H1 (cell line): ENCODE data around the gene CLCNKB. TPM values are rescaled to one million over a fixed set of nuclear protein-coding genes. Genes with fewer than 3 reads are reported as not detected.

Experiments
- CTCF ChIA-PET: fragments of 300-600 bp; sonication (Branson Sonifier 250); formaldehyde crosslinking; loops from one replicate; lab custom pipeline; 2021; ENCODE audit not compliant: partially characterized antibody; lab: Charles Lee
- POLR2A ChIA-PET: fragments of 300-600 bp; sonication (Branson Sonifier 250); formaldehyde crosslinking; loops from one replicate; lab custom pipeline; 2021; ENCODE audit warnings: inconsistent platforms; ENCODE audit not compliant: partially characterized antibody; lab: Charles Lee
- DNase-seq, 2 experiments: peaks; one replicate each; pipeline versions ENCODE4 v3.0.0 to v3.0.0-alpha.2; 2010 to 2022; ENCODE audit warnings: low spot score in 2 of 2, low read depth in 1 of 2, mixed read lengths in 1 of 2
- FAIRE-seq: peaks from 2 replicates; lab custom pipeline; 2011; peaks lifted over from hg19 to GRCh38; lab: Jason Lieb, UNC
- H2AFZ ChIP-seq: 2 replicates; pipeline ENCODE4 v1.8.1; 2012; ENCODE audit warnings: low read length, inconsistent platforms
- H2AK5ac ChIP-seq: 2 replicates; pipeline ENCODE4 v1.6.1; 2013; ENCODE audit warnings: low read depth, low read length
- H2BK120ac ChIP-seq: replicated peaks from 2 replicates; pipeline ENCODE3; 2013; ENCODE audit warnings: low read depth, low read length, inconsistent platforms
- H2BK12ac ChIP-seq: 2 replicates; pipeline ENCODE4 v1.6.1; 2013; ENCODE audit warnings: low read depth, low read length
- H2BK15ac ChIP-seq: 2 replicates; pipeline ENCODE4 v1.6.1; 2013; ENCODE audit warnings: low read length
- H2BK20ac ChIP-seq: 2 replicates; pipeline ENCODE4 v1.6.1; 2013; ENCODE audit warnings: low read length
- H2BK5ac ChIP-seq: 2 replicates; pipeline ENCODE4 v1.6.1; 2013; ENCODE audit warnings: low read depth, low read length
- H3K14ac ChIP-seq: 2 replicates; pipeline ENCODE4 v1.6.1; 2013; ENCODE audit warnings: inconsistent platforms; ENCODE audit not compliant: insufficient read length
- H3K18ac ChIP-seq: 2 replicates; pipeline ENCODE4 v1.6.1; 2013; ENCODE audit warnings: low read length; ENCODE audit errors: extremely low read depth
- H3K23ac ChIP-seq: 2 replicates; pipeline ENCODE4 v1.6.1; 2013; ENCODE audit warnings: inconsistent platforms; ENCODE audit not compliant: insufficient read length
- H3K23me2 ChIP-seq: 2 replicates; pipeline ENCODE4 v1.6.1; 2013; ENCODE audit warnings: low read depth, low read length
- H3K27ac ChIP-seq: 2 replicates; pipeline ENCODE4 v1.6.1; 2011; ENCODE audit warnings: low read depth, low read length, inconsistent platforms
- H3K27me3 ChIP-seq, 4 experiments: replicated peaks in 1 of 4; 1 replicate in 1 of 4; 2 replicates in 3 of 4; pipeline versions ENCODE4 v1.6.1 to v1.8.1; 2011 to 2013; ENCODE audit warnings: low read length in 3 of 4, mild to moderate bottlenecking in 3 of 4, inconsistent platforms in 2 of 4, mixed read lengths in 2 of 4, moderate library complexity in 1 of 4; ENCODE audit not compliant: control insufficient read depth in 3 of 4, insufficient read depth in 3 of 4; ENCODE audit errors: extremely low read depth in 1 of 4
- H3K36me3 ChIP-seq, 4 experiments: 2 replicates each; pipeline versions ENCODE4 v1.6.1 to v1.8.1; 2011 to 2013; ENCODE audit warnings: mild to moderate bottlenecking in 4 of 4, low read length in 3 of 4, moderate library complexity in 2 of 4, control low read depth in 1 of 4, inconsistent platforms in 1 of 4; ENCODE audit not compliant: insufficient read depth in 4 of 4, control insufficient read depth in 2 of 4
- H3K4ac ChIP-seq: replicated peaks from 2 replicates; pipeline ENCODE3; 2013; ENCODE audit warnings: low read length, low read depth, mixed read lengths, inconsistent platforms; ENCODE audit not compliant: insufficient read length
- H3K4me1 ChIP-seq, 4 experiments: replicated peaks in 1 of 4; 1 replicate in 1 of 4; 2 replicates in 3 of 4; pipeline versions ENCODE4 v1.6.1 to v1.8.1; 2011 to 2013; ENCODE audit warnings: low read length in 3 of 4, inconsistent platforms in 2 of 4, mixed read lengths in 1 of 4; ENCODE audit not compliant: insufficient read depth in 4 of 4, control insufficient read depth in 3 of 4
- H3K4me2 ChIP-seq, 2 experiments: 2 replicates each; pipeline versions ENCODE4 v1.6.1 to v1.8.1; 2011 to 2013; ENCODE audit warnings: low read depth in 2 of 2, low read length in 2 of 2, control low read depth in 1 of 2, inconsistent platforms in 1 of 2, mild to moderate bottlenecking in 1 of 2; ENCODE audit not compliant: insufficient read depth in 1 of 2
- H3K4me3 ChIP-seq, 4 experiments: fragments of 200-600, 300-600 bp in 1 of 4; sonication (generic), shearing (Covaris generic), sonication (Bioruptor Twin) in 1 of 4; 2 replicates each; pipeline versions ENCODE4 v1.5.1 to v1.8.1; 2011 to 2016; ENCODE audit warnings: low read length in 4 of 4, low read depth in 3 of 4, control low read depth in 2 of 4, inconsistent platforms in 2 of 4, mild to moderate bottlenecking in 2 of 4, mixed read lengths in 1 of 4, moderate library complexity in 1 of 4; ENCODE audit not compliant: insufficient read depth in 2 of 4; ENCODE audit errors: extremely low read depth in 1 of 4
- H3K56ac ChIP-seq: replicated peaks from 2 replicates; pipeline ENCODE3; 2013; ENCODE audit warnings: low read depth, mild to moderate bottlenecking, mixed read lengths, low read length, inconsistent platforms; ENCODE audit not compliant: insufficient read length
- H3K79me1 ChIP-seq: 2 replicates; pipeline ENCODE4 v1.6.1; 2013; ENCODE audit warnings: low read depth, low read length, control low read depth
- H3K79me2 ChIP-seq, 2 experiments: 2 replicates each; pipeline versions ENCODE4 v1.6.1 to v1.8.1; 2012 to 2013; ENCODE audit warnings: low read length in 2 of 2, mild to moderate bottlenecking in 2 of 2, inconsistent platforms in 1 of 2; ENCODE audit not compliant: insufficient read depth in 2 of 2, control insufficient read depth in 1 of 2
- H3K9ac ChIP-seq, 4 experiments: replicated peaks in 1 of 4; 1 replicate in 1 of 4; 2 replicates in 3 of 4; pipeline versions ENCODE4 v1.6.1 to v1.8.1; 2011 to 2013; ENCODE audit warnings: low read depth in 3 of 4, low read length in 3 of 4, control low read depth in 2 of 4, mild to moderate bottlenecking in 2 of 4, moderate library complexity in 2 of 4, inconsistent platforms in 1 of 4; ENCODE audit errors: extremely low read depth in 1 of 4
- H3K9me3 ChIP-seq, 2 experiments: 2 replicates each; pipeline versions ENCODE4 v1.6.1 to v1.8.1; 2012 to 2013; ENCODE audit warnings: mild to moderate bottlenecking in 2 of 2, moderate library complexity in 2 of 2, control low read depth in 1 of 2, inconsistent platforms in 1 of 2, low read depth in 1 of 2, low read length in 1 of 2, mixed read lengths in 1 of 2; ENCODE audit not compliant: insufficient read depth in 2 of 2
- H4K20me1 ChIP-seq, 2 experiments: replicated peaks in 1 of 2; 2 replicates each; pipeline versions ENCODE3 to v1.8.1; 2011 to 2013; ENCODE audit warnings: inconsistent platforms in 2 of 2, low read length in 2 of 2, mild to moderate bottlenecking in 1 of 2; ENCODE audit not compliant: insufficient read depth in 2 of 2, control insufficient read depth in 1 of 2
- H4K5ac ChIP-seq: 2 replicates; pipeline ENCODE4 v1.6.1; 2013; ENCODE audit warnings: low read length, low read depth, mixed read lengths, inconsistent platforms; ENCODE audit not compliant: insufficient read length
- H4K8ac ChIP-seq: 2 replicates; pipeline ENCODE4 v1.8.0; 2013; ENCODE audit warnings: mild to moderate bottlenecking, moderate library complexity, low read length, inconsistent platforms; ENCODE audit not compliant: insufficient read depth; ENCODE audit errors: extremely low read depth
- H4K91ac ChIP-seq: replicated peaks from 2 replicates; pipeline ENCODE3; 2013; ENCODE audit warnings: low read length, mixed read lengths, inconsistent platforms; ENCODE audit not compliant: insufficient read length
- RAD21 ChIP-seq, 2 experiments: IDR thresholded peaks in 1 of 2; conservative IDR thresholded peaks in 1 of 2; 2 replicates each; pipeline ENCODE4 v1.6.1; 2011; ENCODE audit warnings: low read depth in 2 of 2, low read length in 2 of 2, improper control_type of control experiment in 1 of 2, inconsistent platforms in 1 of 2, mild to moderate bottlenecking in 1 of 2, moderate library complexity in 1 of 2
- WGBS, 2 experiments: shearing (Covaris generic) in 1 of 2; methylation state at CpG; one replicate each; pipeline versions ENCODE4 v1.1.6 to v1.1.7; 2013 to 2015; ENCODE audit warnings: low lambda C conversion rate in 2 of 2, mixed read lengths in 2 of 2, inconsistent platforms in 1 of 2, low coverage in 1 of 2, missing lambda C conversion rate in 1 of 2; ENCODE audit not compliant: insufficient replicate concordance in 2 of 2, insufficient coverage in 1 of 2, insufficient read length in 1 of 2; ENCODE audit errors: extremely low coverage in 1 of 2, missing lambda C conversion rate in 1 of 2; 5-methylcytosine and 5-hydroxymethylcytosine counted together
- polyA plus RNA-seq, 7 experiments: library from polyadenylated mRNA; depleted of rRNA in 3 of 7; stranded (reverse) in 5 of 7; unstranded in 2 of 7; fragments of >200 nt in 5 of 7; fragments of 200-250 nt in 2 of 7; gene quantifications; 1 replicate in 5 of 7; 2 replicates in 1 of 7; 4 replicates in 1 of 7; pipeline versions ENCODE4 v1.2.1 to v1.2.3, GENCODE V29; 2011 to 2013; ENCODE audit warnings: missing spikeins in 2 of 7, mixed read lengths in 2 of 7
- total RNA-seq: library from RNA; stranded (reverse); fragmentation: NEBNext Ultra II Directional; extraction: Animal tissue kit (Norgen Biotek cat#: 25700); gene quantifications from 2 replicates; pipeline ENCODE4 v1.2.1, GENCODE V29; 2021
- TF ChIP-seq, protein P1 (sequence below), 3 experiments: IDR thresholded peaks; 1 replicate in 2 of 3; 2 replicates in 1 of 3; pipeline versions ENCODE4 v1.5.1 to v1.6.1; 2011; ENCODE audit warnings: low read length in 3 of 3, mild to moderate bottlenecking in 3 of 3, inconsistent platforms in 2 of 3, low read depth in 1 of 3, moderate library complexity in 1 of 3; ENCODE audit not compliant: insufficient read depth in 1 of 3; ENCODE audit errors: control extremely low read depth in 1 of 3

CLCNKB gene
- total and polyA plus RNA-seq, 2 of the 8 experiments (the other 6 are each of a cell fraction or from before 2014, with no cell fraction given) = 1.2 to 3.5 TPM

DNA sequence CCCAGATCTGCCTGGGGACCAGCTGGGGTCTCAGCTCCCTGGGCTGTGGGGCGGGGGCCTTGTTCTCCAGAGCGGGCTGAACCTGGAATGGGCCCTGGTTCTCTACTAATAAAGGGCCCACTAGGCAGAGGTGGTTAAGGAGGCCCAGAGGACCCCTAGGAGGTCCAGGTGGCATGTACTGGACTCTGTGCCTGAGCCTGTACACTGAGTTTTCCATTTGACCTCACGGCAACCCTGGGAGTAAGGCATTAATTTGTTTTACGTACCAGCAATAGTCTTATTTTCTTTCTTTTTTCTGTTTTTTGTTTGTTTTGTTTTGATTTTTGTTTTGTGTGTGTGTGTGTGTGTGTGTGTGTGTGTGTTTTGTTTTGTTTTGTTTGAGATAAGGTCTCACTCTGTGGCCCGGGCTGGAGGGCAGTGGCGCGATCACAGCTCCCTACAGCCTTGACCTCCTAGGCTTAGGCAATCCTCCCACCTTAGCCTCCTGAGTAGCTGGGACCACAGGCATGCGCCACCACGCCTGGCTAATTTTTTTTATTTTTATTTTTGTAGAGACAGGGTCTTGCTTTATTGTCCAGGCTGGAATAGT lies 49.4 kb downstream of the CLCNKB start:
- H3K79me2 ChIP-seq = no peaks in the 10 kb centered on the region
- peaks cover 0 to 2% (median 0%) of the 10 kb centered on the region in 4 experiments; a peak in 1 of 7 replicates for H3K27me3 ChIP-seq
- H3K36me3 ChIP-seq = no peaks in the 10 kb centered on the region
- H4K20me1 ChIP-seq = no peaks in the 10 kb centered on the region
- no peak overlapping the region for H3K4ac ChIP-seq
- no peak overlapping the region for H2BK120ac ChIP-seq
- H2AK5ac ChIP-seq = no peak overlapping the region
- H2BK5ac ChIP-seq = no peak overlapping the region
- no peak overlapping the region for H3K4me3 ChIP-seq
- TF ChIP-seq, protein P1, sequence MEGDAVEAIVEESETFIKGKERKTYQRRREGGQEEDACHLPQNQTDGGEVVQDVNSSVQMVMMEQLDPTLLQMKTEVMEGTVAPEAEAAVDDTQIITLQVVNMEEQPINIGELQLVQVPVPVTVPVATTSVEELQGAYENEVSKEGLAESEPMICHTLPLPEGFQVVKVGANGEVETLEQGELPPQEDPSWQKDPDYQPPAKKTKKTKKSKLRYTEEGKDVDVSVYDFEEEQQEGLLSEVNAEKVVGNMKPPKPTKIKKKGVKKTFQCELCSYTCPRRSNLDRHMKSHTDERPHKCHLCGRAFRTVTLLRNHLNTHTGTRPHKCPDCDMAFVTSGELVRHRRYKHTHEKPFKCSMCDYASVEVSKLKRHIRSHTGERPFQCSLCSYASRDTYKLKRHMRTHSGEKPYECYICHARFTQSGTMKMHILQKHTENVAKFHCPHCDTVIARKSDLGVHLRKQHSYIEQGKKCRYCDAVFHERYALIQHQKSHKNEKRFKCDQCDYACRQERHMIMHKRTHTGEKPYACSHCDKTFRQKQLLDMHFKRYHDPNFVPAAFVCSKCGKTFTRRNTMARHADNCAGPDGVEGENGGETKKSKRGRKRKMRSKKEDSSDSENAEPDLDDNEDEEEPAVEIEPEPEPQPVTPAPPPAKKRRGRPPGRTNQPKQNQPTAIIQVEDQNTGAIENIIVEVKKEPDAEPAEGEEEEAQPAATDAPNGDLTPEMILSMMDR (IDR thresholded peaks at IDR 0.05; ENCODE audit: control extremely low read depth in 1 of 3, insufficient read depth in 1 of 3, low read depth in 1 of 3, low read length in 3 of 3) = no peak
- TF ChIP-seq RAD21 (IDR thresholded peaks at IDR 0.05 in 1 of 2, conservative IDR thresholded peaks at IDR 0.05 in 1 of 2; ENCODE audit: low read depth in 2 of 2, low read length in 2 of 2) = no peak
- ChIA-PET CTCF (interaction anchor here (0.5 to 4.1 kb wide), 8 partner anchors 10 to 218 kb away, joined by 3 to 52 read pairs (median 4); no protein-coding TSS in a partner anchor), POLR2A (interaction anchor here (1.1 to 1.5 kb wide), 2 partner anchors 12 to 16 kb away, joined by 3 to 4 read pairs; no protein-coding TSS in a partner anchor)
- 95% methylated on average over 9 of the region's 9 CpGs; no CpG with 5 or more reads in 1 of the 2 experiments for WGBS, 2 experiments
- H4K5ac ChIP-seq = no peak overlapping the region
- H3K4me1 ChIP-seq = peaks cover 0 to 8% (median 3%) of the 10 kb centered on the region in 4 experiments; a peak in 3 of 7 replicates
- no peak overlapping the region for H2BK20ac ChIP-seq
- H3K27ac ChIP-seq = no peak overlapping the region
- DNase-seq = no peak
- no peak overlapping the region for H2AFZ ChIP-seq
- no peak overlapping the region for H4K91ac ChIP-seq
- no peak overlapping the region for H3K14ac ChIP-seq
- H2BK15ac ChIP-seq = no peak overlapping the region
- H3K4me2 ChIP-seq = no peak overlapping the region
- no peak overlapping the region for H3K9ac ChIP-seq
- H4K8ac ChIP-seq = no peak overlapping the region
- H3K18ac ChIP-seq = no peak overlapping the region; the same call in 1 of the 2 replicates
- no peak for FAIRE-seq
- peaks cover 5% of the 10 kb centered on the region; the same call in 1 of the 2 replicates for H3K23me2 ChIP-seq
- H3K23ac ChIP-seq = no peak overlapping the region
- H3K79me1 ChIP-seq = no peaks in the 10 kb centered on the region
- no peak overlapping the region for H2BK12ac ChIP-seq
- no peak overlapping the region for H3K56ac ChIP-seq
- H3K9me3 ChIP-seq = no peaks in the 10 kb centered on the region
